IPS-15b (cell line): ENCODE results near the gene SPATA20.
A peak's percentile ranks its signal among the peaks of the same experiment; 100 is the strongest.

ENCODE experiments used
- H3K27me3 ChIP-seq: one replicate; pipeline ENCODE4 v1.6.1; 2013; ENCODE audit warnings: low read length; ENCODE audit not compliant: control insufficient read depth, insufficient read depth
- H3K36me3 ChIP-seq: one replicate; pipeline ENCODE4 v1.6.1; 2013; ENCODE audit warnings: low read length; ENCODE audit not compliant: control insufficient read depth, insufficient read depth
- H3K4me1 ChIP-seq: one replicate; pipeline ENCODE4 v1.6.1; 2013; ENCODE audit warnings: mild to moderate bottlenecking, low read length; ENCODE audit not compliant: control insufficient read depth, insufficient read depth
- H3K4me3 ChIP-seq: one replicate; pipeline ENCODE4 v1.5.1; 2013; ENCODE audit warnings: low read depth, low read length
- H3K9ac ChIP-seq: one replicate; pipeline ENCODE4 v1.6.1; 2013; ENCODE audit warnings: low read depth, mild to moderate bottlenecking, low read length
- H3K9me3 ChIP-seq: one replicate; pipeline ENCODE4 v1.6.1; 2013; ENCODE audit warnings: mild to moderate bottlenecking, low read length; ENCODE audit not compliant: control insufficient read depth, insufficient read depth

Gene SPATA20

GRCh38 chr17:50523208-50523607 is 23.8 kb upstream of the SPATA20 start:
- Histone ChIP-seq H3K9ac (no peak overlapping the region), H3K36me3 (no peaks in the 10 kb centered on the region), H3K4me1 (no peaks in the 10 kb centered on the region), H3K4me3 (no peak overlapping the region), H3K27me3 (no peaks in the 10 kb centered on the region), H3K9me3 (no peaks in the 10 kb centered on the region)

DNA sequence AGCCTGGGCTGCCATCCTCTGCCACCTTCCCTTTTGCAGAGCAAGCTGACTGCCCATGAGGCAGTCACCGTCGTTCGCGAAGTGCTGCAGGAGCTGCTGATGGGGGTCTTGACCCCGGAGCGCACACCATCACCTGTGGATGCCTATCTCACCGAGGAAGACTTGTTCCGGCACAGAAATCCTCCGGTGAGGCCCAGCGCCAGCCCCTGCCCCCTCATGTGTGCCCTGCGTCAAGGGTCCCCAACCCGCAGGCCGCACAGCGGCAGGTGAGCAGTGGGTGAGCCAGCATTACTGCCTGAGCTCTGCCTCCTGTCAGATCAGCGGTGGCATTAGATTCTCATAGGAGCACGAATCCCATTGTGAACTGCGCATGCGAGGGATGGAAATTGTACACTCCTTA is 22.1 kb upstream of the SPATA20 start:
- Histone ChIP-seq H3K27me3 (peaks cover 6% of the 10 kb centered on the region), H3K4me1 (no peaks in the 10 kb centered on the region), H3K4me3 (no peak overlapping the region), H3K9ac (no peak overlapping the region), H3K36me3 (no peaks in the 10 kb centered on the region), H3K9me3 (no peaks in the 10 kb centered on the region)

- peaks cover 17% of the 10 kb centered on the region for H3K27me3 ChIP-seq
- H3K36me3 ChIP-seq = no peaks in the 10 kb centered on the region
- H3K9ac ChIP-seq = no peak overlapping the region
- no peaks in the 10 kb centered on the region for H3K9me3 ChIP-seq
- no peak overlapping the region for H3K4me3 ChIP-seq
- peaks cover 4% of the 10 kb centered on the region for H3K4me1 ChIP-seq
Measured at GRCh38 chr17:50527155-50527762, 19.7 kb upstream of the SPATA20 start.

GRCh38 chr17:50527949-50528474 is 19.0 kb upstream of the SPATA20 start:
- Histone ChIP-seq H3K36me3 (no peaks in the 10 kb centered on the region), H3K9me3 (no peaks in the 10 kb centered on the region), H3K4me1 (peaks cover 4% of the 10 kb centered on the region), H3K9ac (no peak overlapping the region), H3K4me3 (no peak overlapping the region), H3K27me3 (peaks cover 25% of the 10 kb centered on the region)

DNA sequence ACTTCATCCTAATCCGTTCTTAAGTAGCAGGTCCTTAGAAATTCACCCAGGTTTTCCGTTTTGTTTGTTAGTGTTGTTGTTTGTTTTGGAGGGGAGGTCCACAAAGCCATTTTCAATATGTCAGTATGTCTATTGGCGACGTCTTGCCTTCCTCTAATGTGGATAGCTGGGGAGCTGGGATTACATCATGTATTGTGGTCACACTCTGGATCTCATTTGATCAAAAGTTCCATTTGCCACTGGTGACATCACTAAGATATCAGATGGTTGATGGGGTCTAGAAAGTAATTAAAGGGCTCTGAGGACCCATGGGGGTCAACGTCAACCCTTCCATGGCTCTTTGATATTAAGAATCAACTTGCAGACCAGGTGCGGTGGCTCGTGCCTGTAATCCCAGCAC is 17.1 kb upstream of the SPATA20 start:
- H3K27me3 ChIP-seq = peaks cover 40% of the 10 kb centered on the region
- peaks cover 9% of the 10 kb centered on the region for H3K4me1 ChIP-seq
- no peak overlapping the region for H3K4me3 ChIP-seq
- H3K9me3 ChIP-seq = no peaks in the 10 kb centered on the region
- H3K36me3 ChIP-seq = no peaks in the 10 kb centered on the region
- no peak overlapping the region for H3K9ac ChIP-seq

- Histone ChIP-seq H3K9me3 (no peaks in the 10 kb centered on the region), H3K9ac (no peak overlapping the region), H3K27me3 (peaks cover 40% of the 10 kb centered on the region)
Measured at GRCh38 chr17:50531428-50532025, 15.4 kb upstream of the SPATA20 start.

GRCh38 chr17:50532452-50533024 is 14.4 kb upstream of the SPATA20 start, which contains the start of gene EPN3:
EPN3 (plus strand) TSS chr17:50532735; CDS start chr17:50536557, 3,822 bp downstream.
- peaks cover 9% of the 10 kb centered on the region for H3K4me1 ChIP-seq
- H3K4me3 ChIP-seq = peak within 1 kb of the TSS; percentile 59
- no peaks in the 10 kb centered on the region for H3K36me3 ChIP-seq
- no peaks in the 10 kb centered on the region for H3K9me3 ChIP-seq
- H3K27me3 ChIP-seq = peaks cover 40% of the 10 kb centered on the region
- H3K9ac ChIP-seq = peak within 1 kb of the TSS; percentile 37

More at GRCh38 chr17:50531428-50532025, 15.4 kb upstream of the SPATA20 start:
- H3K4me1 ChIP-seq = peaks cover 9% of the 10 kb centered on the region
- H3K36me3 ChIP-seq = no peaks in the 10 kb centered on the region
- no peak overlapping the region for H3K4me3 ChIP-seq

DNA sequence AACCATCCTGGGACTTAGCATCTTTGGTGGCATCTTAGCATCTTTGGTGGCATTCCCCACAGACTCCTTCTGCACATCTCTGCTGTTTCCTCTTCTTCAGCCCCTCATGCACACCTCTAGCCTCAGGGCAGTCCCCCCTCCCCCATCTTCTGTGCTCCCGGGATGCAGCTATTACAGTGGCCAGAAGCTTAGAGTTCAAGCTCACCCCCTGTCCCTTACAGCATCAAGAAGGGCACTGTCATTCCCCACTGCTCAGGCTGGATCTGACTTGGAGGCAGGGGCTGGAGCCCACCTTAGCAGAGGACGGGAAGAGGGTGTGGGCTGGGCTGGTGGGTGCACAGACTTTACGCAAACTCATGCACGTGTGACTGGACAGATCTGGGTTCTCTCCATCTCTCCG is 13.8 kb upstream of the SPATA20 start:
- H3K9me3 ChIP-seq = no peaks in the 10 kb centered on the region
- peak overlapping the region; percentile 59 for H3K4me3 ChIP-seq

DNA sequence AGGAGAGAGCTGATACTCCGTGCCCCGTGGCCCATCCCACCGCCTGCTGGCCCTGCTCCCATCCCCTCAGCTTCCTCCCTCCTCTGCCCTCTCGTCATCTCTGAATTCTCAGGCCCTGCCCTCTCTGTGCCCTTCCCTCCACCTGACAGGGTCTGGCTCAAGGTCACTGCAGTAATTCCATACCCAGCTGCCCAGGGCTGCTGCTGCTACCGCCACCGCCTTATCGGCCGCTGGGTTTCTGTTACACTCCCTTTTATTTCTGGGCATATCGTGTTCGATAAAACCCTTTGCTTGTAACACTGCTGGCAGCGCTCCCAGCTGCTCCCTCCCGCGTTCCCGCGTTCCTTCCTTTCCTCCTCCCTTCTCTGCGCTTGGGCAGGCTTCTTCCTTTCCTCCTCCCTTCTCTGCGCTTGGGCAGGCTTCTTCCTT is 13.2 kb upstream of the SPATA20 start:
- Histone ChIP-seq H3K9me3 (no peaks in the 10 kb centered on the region), H3K27me3 (peaks cover 40% of the 10 kb centered on the region), H3K36me3 (no peaks in the 10 kb centered on the region), H3K9ac (no peak overlapping the region), H3K4me1 (peaks cover 12% of the 10 kb centered on the region), H3K4me3 (peak overlapping the region; percentile 59)

More for the DNA sequence above, 13.8 kb upstream of the SPATA20 start:
- Histone ChIP-seq H3K4me1 (peaks cover 9% of the 10 kb centered on the region), H3K27me3 (peaks cover 40% of the 10 kb centered on the region), H3K36me3 (no peaks in the 10 kb centered on the region), H3K9ac (no peak overlapping the region)

- H3K4me3 ChIP-seq = peak overlapping the region; percentile 59
- H3K9ac ChIP-seq = no peak overlapping the region
- H3K4me1 ChIP-seq = peaks cover 12% of the 10 kb centered on the region
- no peaks in the 10 kb centered on the region for H3K9me3 ChIP-seq
- H3K36me3 ChIP-seq = no peaks in the 10 kb centered on the region
- H3K27me3 ChIP-seq = peaks cover 37% of the 10 kb centered on the region
Measured at GRCh38 chr17:50534222-50534978, 12.6 kb upstream of the SPATA20 start.

DNA sequence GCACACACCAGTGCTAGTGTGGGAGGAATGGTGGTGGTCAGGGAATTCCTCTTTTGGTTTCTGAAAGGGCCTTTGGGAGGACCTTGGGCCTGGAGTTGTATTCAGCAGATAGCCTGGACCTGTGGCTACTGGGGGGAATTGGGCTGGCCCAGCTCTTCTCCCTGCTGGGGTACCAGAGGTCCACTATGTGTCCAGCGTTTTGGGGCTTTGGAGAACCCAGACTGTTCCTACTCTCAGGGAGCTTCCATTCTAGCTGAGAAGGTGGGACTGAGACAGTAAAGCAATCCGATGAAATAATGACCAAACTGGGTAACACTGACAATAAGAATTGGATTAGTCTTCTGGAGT is 12.0 kb upstream of the SPATA20 start:
- Histone ChIP-seq H3K9ac (no peak overlapping the region), H3K4me3 (no peak overlapping the region), H3K36me3 (no peaks in the 10 kb centered on the region), H3K27me3 (peaks cover 34% of the 10 kb centered on the region), H3K9me3 (no peaks in the 10 kb centered on the region), H3K4me1 (peaks cover 12% of the 10 kb centered on the region)
